Peyer's patch (tissue), 4 donors: ENCODE results near the gene SRSF9. TPM values are rescaled to one million over a fixed set of nuclear protein-coding genes. Genes with fewer than 3 reads are reported as not detected.

Experiments
- DNase-seq, 3 donors: peaks; one replicate each; pipeline ENCODE4 v3.0.0-alpha.2; 2017 to 2019
- H3K27ac ChIP-seq, 4 donors: fragments of 200-600 bp; sonication (generic); one replicate each; pipeline ENCODE4 v1.5.1; 2016 to 2019
- H3K27me3 ChIP-seq, 2 donors: fragments of 200-600 bp; sonication (generic); one replicate each; pipeline ENCODE4 v1.5.1; 2019
- H3K36me3 ChIP-seq, 3 donors: fragments of 200-600 bp; sonication (generic); one replicate each; pipeline ENCODE4 v1.5.1; 2016 to 2019
- H3K4me1 ChIP-seq, 4 donors: fragments of 200-600 bp; sonication (generic); one replicate each; pipeline ENCODE4 v1.5.1; 2016 to 2019
- H3K4me3 ChIP-seq, 4 donors: fragments of 200-600 bp; sonication (generic); 1 replicate in 3 of 4; 2 replicates in 1 of 4; pipeline ENCODE4 v1.5.1; 2016 to 2019; ENCODE audit warnings: mild to moderate bottlenecking in 1 of 4
- H3K9me3 ChIP-seq, 4 donors: fragments of 200-600 bp; sonication (generic); one replicate each; pipeline ENCODE4 v1.5.1; 2016 to 2019; ENCODE audit warnings: mild to moderate bottlenecking in 1 of 4
- CTCF ChIP-seq, 6 experiments: fragments of 450-650 bp in 4 of 6; fragments of 200-600 bp in 2 of 6; sonication (generic) in 1 of 6; IDR thresholded peaks; one replicate each; pipeline ENCODE4 v1.5.1; 2017 to 2019; ENCODE audit warnings: antibody characterized with exemption in 6 of 6, mild to moderate bottlenecking in 3 of 6, moderate library complexity in 1 of 6
- POLR2A ChIP-seq, 2 donors: fragments of 450-650 bp; IDR thresholded peaks; one replicate each; pipeline ENCODE4 v1.5.1; 2017; ENCODE audit warnings: antibody characterized with exemption in 2 of 2, mild to moderate bottlenecking in 2 of 2, moderate library complexity in 2 of 2
- total RNA-seq, 4 donors: library from RNA; depleted of rRNA; stranded (reverse); fragments of >200 nt; gene quantifications; one replicate each; pipeline ENCODE4 v1.1.0, GENCODE V29; 2016

SRSF9 gene
- total RNA-seq, 4 donors from 2014 or later, result 59.9 to 144 (median 78.1) TPM

- Histone ChIP-seq H3K36me3 (no peaks in the 10 kb centered on the region), H3K27ac (no peak overlapping the region), H3K4me1 (no peaks in the 10 kb centered on the region), H3K4me3 (no peak overlapping the region), H3K9me3 (no peaks in the 10 kb centered on the region), H3K27me3 (no peaks in the 10 kb centered on the region)
- TF ChIP-seq POLR2A (IDR thresholded peaks at IDR 0.05) (no peak), CTCF (IDR thresholded peaks at IDR 0.05) (no peak)
- DNase-seq, result no peak
These were observed 16.7 kb upstream of the SRSF9 start for GRCh38 chr12:120485961-120486881.

DNA sequence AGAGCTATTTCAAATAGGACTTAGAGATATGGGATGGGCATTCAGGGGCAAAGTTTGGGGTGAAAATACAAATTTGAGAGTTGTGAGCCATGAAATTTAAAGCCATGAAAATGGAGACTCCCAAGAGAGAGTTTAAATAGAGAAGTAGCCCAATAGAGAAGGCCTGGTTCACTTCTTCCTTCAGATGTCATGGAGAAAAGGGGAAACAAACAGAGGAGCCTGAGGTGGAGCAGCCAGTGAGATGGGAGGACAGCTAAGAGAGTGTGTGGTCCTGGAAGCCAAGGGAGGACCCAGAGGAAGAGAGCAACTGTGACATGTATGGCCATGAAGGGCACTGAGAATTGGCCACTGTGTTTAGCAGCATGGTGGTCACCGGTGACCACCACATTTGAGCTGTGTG lies 14.1 kb upstream of the SRSF9 start:
- Histone ChIP-seq H3K4me3 (no peak overlapping the region), H3K9me3 (no peaks in the 10 kb centered on the region), H3K27ac (no peak overlapping the region), H3K36me3 (no peaks in the 10 kb centered on the region), H3K27me3 (no peaks in the 10 kb centered on the region), H3K4me1 (no peaks in the 10 kb centered on the region)
- TF ChIP-seq CTCF (IDR thresholded peaks at IDR 0.05) (no peak), POLR2A (IDR thresholded peaks at IDR 0.05) (no peak)
- DNase-seq, result no peak

- no peaks in the 10 kb centered on the region for H3K4me1 ChIP-seq
- DNase-seq, result no peak
- no peak overlapping the region for H3K4me3 ChIP-seq
- no peaks in the 10 kb centered on the region for H3K9me3 ChIP-seq
- no peak overlapping the region for H3K27ac ChIP-seq
- H3K27me3 ChIP-seq, result no peaks in the 10 kb centered on the region
- H3K36me3 ChIP-seq, result no peaks in the 10 kb centered on the region
- no peak for TF ChIP-seq POLR2A (IDR thresholded peaks at IDR 0.05)
- TF ChIP-seq CTCF (IDR thresholded peaks at IDR 0.05), result no peak
These were observed 11.6 kb upstream of the SRSF9 start for GRCh38 chr12:120481022-120481767.

DNA sequence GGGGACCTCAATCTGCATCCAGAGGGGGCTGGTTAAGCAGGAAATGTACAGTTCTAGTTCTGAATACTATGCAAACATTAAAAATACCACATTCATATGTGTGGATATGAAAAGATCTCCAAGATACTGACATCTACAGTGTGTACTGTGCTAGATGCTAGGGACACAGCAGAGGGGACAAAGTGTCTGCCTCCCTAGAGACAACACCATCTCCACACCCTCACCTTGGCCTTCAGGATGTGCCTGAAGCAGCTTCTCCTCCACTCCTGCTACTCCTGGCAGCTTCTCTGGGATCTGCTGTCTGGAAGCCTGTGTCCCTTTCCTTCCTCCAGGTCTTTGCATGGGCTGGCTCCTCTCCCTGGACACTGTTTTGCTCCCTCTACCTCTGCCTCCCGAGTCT lies 10.7 kb upstream of the SRSF9 start:
- Histone ChIP-seq H3K27ac (no peak overlapping the region), H3K36me3 (no peaks in the 10 kb centered on the region), H3K9me3 (no peaks in the 10 kb centered on the region), H3K27me3 (no peaks in the 10 kb centered on the region), H3K4me3 (no peak overlapping the region), H3K4me1 (no peaks in the 10 kb centered on the region)
- no peak for DNase-seq
- no peak for TF ChIP-seq POLR2A (IDR thresholded peaks at IDR 0.05)
- no peak for TF ChIP-seq CTCF (IDR thresholded peaks at IDR 0.05)

- Histone ChIP-seq H3K4me3 (no peak overlapping the region), H3K27ac (no peak overlapping the region), H3K36me3 (no peaks in the 10 kb centered on the region), H3K9me3 (no peaks in the 10 kb centered on the region), H3K27me3 (no peaks in the 10 kb centered on the region), H3K4me1 (no peaks in the 10 kb centered on the region)
- no peak for DNase-seq
- TF ChIP-seq POLR2A (IDR thresholded peaks at IDR 0.05) (no peak), CTCF (IDR thresholded peaks at IDR 0.05) (no peak)
These were observed 9.9 kb upstream of the SRSF9 start for GRCh38 chr12:120479458-120479857.
